HG03442 (cell line): Measurements from ENCODE around the gene HAGHL.
"Not testable (repeated sequence)": the region's sequence is repeated elsewhere in the genome, so short reads cannot be mapped to it uniquely, and the experiment has no call there.

ENCODE experiments used
- ATAC-seq: cut with Tn5 transposase; IDR thresholded peaks from one replicate; pipeline ENCODE4 v1.9.1; 2021; ENCODE audit warnings: mild to moderate bottlenecking, moderate library complexity; ENCODE audit not compliant: unreplicated experiment

HAGHL gene

GRCh38 chr16:732332-732731 lies 5.4 kb downstream of the HAGHL start:
- no peak for ATAC-seq

DNA sequence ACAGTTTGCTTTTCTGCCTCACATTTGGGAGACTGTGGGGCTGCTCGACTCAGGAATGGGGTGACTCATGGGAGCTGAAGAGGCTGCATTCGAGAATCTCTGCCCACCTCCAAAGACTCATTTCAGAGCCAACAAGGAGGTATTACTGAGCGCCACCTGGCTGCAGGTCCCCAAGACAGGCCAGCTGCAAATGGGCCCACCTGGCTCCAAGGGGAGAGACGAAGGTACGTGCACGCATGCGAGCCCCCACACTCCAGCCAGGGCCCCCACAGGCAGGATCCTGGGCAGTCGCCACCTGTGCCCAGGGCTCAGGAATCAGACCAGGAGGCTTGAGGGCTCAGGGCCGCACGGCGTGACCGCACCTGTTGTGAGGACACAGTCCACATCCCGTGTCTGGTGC lies 6.0 kb downstream of the HAGHL start:
- no peak for ATAC-seq

DNA sequence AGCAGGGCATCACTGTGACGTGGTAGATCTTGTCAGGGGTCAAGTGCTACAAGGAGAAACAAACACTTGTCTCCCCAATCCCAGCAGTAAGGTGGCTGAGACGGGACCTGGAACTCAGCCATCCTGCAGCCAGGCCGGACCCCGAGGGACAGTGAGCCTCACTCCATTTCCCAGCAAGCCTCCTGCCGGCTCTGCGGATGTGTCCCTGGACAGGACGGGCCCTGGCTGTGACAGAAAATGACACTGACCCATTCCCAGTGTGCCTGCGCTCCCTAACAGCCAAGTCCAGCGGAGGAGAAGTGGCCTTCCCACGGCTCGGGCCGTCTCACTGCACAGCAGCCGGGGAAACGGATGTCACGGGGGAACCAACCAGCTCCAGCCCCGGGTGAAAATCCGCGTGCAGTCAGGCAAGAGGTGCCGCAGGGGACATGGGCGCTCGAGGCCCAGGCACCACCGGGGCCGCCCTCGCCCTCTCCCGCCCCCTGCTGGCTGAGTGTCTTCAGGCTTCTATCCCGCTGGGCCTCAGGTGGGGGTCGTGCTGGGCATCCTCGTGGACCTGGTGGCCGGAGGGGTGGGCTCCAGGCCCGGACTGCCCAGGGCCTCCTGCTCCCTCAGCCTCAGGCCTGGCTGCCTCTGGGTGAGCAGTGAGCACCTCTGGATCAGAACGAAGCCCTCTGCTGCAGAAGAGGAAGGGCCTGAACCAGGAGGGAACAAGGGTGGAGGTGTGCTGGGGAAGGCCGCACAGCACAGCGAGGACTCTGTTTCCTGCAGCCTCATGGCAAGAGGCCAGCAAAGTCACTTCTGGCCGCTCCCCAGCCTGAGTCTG lies 6.7 kb downstream of the HAGHL start:
- no peak for ATAC-seq

- no peak for ATAC-seq
Observed at GRCh38 chr16:734208-734980, 7.5 kb downstream of the HAGHL start.

GRCh38 chr16:734981-735881 lies 8.3 kb downstream of the HAGHL start:
- no peak for ATAC-seq

- ATAC-seq = no peak
Observed at GRCh38 chr16:735982-736453, 9.1 kb downstream of the HAGHL start.

GRCh38 chr16:736936-737481 lies 10.1 kb downstream of the HAGHL start:
- no peak for ATAC-seq

DNA sequence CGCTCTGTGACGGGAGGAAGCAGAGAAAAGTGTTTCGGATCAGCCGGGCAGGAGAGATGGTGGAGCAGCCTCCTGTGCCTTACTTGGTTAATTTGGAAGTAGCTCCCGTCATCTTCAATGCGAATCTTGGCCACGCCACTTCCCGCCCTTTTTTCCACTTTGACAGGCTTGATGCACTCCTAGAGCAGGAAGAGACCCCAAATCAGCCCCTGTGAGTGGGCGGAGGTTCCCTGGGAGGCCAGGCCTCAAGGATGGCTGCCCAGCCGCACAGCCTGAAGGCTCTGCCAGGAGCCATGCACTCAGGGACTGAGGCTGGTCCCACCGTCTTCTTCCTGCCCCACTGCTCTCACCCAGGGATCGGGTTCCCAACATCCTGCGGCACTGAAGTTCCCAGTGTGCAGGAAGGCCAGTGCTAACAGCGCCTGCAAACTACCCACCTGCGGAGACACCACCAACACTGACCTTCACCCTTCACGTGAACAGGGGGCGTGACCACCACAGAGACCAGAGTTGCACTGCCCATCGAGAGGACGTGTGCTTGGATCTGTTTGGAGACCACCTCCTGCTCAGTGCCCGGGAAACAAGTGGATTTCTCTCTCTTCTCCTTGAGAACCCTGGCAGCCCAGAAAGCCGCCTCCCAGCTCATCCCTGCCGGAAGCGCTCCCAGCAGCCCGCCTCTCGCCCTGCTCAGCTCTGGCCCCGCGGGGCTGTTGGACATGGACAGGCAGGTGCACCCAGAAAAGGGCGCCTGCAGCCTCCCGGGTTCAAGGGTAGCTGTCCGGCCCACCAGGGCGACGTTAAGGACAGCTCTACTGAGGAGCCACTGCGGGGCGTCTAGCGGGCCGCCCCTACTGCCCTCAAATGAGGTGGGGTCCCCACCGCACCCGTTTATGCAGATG lies 12.9 kb downstream of the HAGHL start:
- ATAC-seq = no peak

DNA sequence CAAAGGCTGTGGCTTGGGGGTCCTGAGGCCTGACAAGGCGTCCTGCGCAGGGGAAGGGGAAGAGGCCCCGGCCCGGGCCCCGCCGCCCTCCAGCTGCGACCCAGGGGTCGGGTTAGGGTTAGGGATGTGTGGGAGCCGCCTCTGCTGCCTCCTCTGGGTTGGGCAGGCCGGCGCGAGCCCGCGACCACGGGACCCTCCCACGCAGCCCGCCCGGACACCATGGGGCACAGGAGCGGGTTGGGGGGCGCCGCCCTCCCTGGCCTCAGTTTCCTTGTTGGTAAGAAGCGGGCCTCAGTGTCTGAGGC lies 13.5 kb downstream of the HAGHL start:
- ATAC-seq = peak; percentile 2

- peak; percentile 57 for ATAC-seq
Observed at GRCh38 chr16:740764-741505, 14.0 kb downstream of the HAGHL start, which contains the start of gene CIAO3. Gene CIAO3, minus strand, starts transcription at chr16:740997. Its CDS starts 12 bp downstream, at chr16:740985.

DNA sequence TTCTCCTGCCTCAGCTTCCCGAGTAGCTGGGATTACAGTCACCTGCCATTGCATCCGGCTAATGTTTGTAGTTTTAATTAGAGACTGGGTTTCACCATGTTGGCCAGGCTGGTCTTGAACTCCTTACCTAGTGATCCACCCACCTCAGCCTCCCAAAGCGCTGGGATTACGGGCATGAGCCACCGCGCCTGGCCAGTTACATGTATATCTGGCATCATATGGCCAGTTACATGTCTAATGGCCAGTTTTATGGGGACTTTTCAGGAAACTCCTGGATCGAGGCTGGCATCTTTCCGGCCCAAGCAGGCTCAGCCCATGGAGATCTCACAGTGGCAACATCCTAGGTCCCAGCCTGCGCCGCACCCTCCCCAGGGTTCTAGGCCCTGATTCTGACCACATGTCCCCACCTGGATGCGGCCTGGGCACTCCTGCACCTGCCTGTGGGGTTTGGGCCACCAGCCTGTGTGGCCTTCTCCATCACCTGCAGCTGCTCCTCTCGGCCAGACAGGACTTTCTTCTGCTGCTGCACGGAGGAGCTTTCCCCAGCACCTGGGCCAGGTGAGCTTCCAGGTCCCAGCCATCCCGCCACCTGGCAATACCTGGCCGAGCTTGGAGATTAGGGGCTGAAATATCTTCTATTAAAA lies 15.2 kb downstream of the HAGHL start:
- no peak for ATAC-seq

DNA sequence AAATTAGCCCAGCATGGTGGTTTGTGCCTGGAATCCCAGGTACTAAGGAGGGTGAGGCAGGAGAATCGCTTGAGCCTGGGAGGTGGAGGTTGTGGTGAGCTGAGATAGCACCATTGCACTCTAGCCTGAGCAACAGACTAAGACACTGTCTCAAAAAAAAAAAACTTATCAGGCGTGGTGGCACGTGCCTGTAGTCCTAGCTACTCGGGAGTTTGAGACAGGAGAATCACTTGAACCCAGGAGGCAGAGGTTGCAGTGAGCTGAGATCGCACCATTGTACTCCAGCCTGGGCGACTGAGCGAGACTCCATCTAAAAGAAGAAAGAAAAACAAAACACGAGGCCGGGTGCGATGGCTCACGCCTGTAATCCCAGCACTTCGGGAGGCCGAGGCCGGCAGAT lies 16.0 kb downstream of the HAGHL start:
- not testable (repeated sequence) for ATAC-seq

- no peak for ATAC-seq
Observed at GRCh38 chr16:743794-744500, 17.0 kb downstream of the HAGHL start.

- no peak for ATAC-seq
Observed at GRCh38 chr16:745739-746138, 18.8 kb downstream of the HAGHL start.

- ATAC-seq = no peak
Observed at GRCh38 chr16:746637-747036, 19.7 kb downstream of the HAGHL start.

DNA sequence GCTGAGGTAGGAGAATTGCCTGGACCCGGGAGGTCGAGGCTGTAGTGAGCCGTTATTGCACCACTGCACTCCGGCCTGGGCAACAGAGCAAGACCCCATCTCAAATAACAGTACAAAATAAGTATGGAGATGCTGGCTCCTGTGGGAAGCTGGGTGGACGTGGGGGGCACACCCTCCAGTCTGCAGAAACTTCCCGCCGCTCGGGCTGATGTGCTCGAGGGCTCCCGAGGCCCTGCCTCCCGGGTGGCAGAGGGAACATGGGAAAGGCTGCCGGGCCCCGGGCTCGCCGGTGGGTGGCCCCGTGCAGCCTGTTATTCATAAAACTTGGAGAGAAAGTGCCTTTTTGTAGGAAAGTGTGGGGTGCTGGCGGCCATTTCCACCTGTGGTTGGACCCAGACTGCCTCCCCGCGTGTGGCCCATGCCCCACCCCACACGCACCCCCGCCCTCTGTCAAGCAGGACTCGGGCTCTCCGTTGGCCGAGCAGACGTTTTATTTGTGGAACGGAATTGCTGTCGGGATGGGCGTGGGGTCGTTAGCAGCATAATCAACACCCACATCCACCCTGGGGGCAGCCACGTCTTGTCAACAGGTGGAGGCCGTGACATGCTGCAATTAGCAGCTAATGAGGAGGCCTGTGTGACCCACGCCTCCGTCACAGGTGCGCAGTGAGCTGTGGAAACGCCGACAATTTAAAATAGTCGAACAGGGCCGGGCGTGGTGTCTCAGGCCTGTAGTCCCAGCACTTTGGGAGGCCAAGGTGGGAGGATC lies 21.3 kb downstream of the HAGHL start:
- ATAC-seq = no peak

GRCh38 chr16:749010-749409 lies 22.1 kb downstream of the HAGHL start:
- no peak for ATAC-seq
